DND-41 (cell line): ENCODE data around the gene CMSS1.

Experiments
- ATAC-seq: fragments of 200-7000 bp; cut with Tn5 transposase; 3 replicates; pipeline ENCODE4 v1.9.1; 2021; ENCODE audit warnings: low read depth; ENCODE audit not compliant: insufficient read depth
- DNase-seq: peaks from one replicate; pipeline ENCODE4 v3.0.0-alpha.2; 2020
- H2AFZ ChIP-seq: 2 replicates; pipeline ENCODE4 v1.6.0; 2012; ENCODE audit warnings: low read depth, low read length
- H3K27ac ChIP-seq: 2 replicates; pipeline ENCODE4 v1.5.1; 2012; ENCODE audit warnings: low read length, inconsistent platforms
- H3K27me3 ChIP-seq: fragments of 200-600 bp; sonication (generic); 2 replicates; pipeline ENCODE4 v1.6.0; 2012; ENCODE audit warnings: low read length, mild to moderate bottlenecking, inconsistent platforms; ENCODE audit not compliant: insufficient read depth, poor library complexity
- H3K36me3 ChIP-seq: 2 replicates; pipeline ENCODE4 v1.5.1; 2012; ENCODE audit warnings: low read length, inconsistent platforms; ENCODE audit not compliant: insufficient read depth
- H3K4me1 ChIP-seq: 2 replicates; pipeline ENCODE4 v1.5.1; 2012; ENCODE audit warnings: mild to moderate bottlenecking, low read length; ENCODE audit not compliant: insufficient read depth
- H3K4me2 ChIP-seq: 2 replicates; pipeline ENCODE4 v1.6.0; 2012; ENCODE audit warnings: mild to moderate bottlenecking, moderate library complexity, low read length, inconsistent platforms; ENCODE audit not compliant: insufficient read depth
- H3K4me3 ChIP-seq, 2 experiments: fragments of 200-600 bp in 1 of 2; shearing (Covaris generic) in 1 of 2; 2 replicates each; pipeline ENCODE4 v1.5.1; 2012 to 2016; ENCODE audit warnings: inconsistent platforms in 2 of 2, low read length in 2 of 2, mild to moderate bottlenecking in 2 of 2, low read depth in 1 of 2, moderate library complexity in 1 of 2
- H3K79me2 ChIP-seq: 2 replicates; pipeline ENCODE4 v1.6.0; 2012; ENCODE audit warnings: low read length, inconsistent platforms; ENCODE audit not compliant: insufficient read depth
- H3K9ac ChIP-seq: 2 replicates; pipeline ENCODE4 v1.6.0; 2012; ENCODE audit warnings: low read depth, mild to moderate bottlenecking, inconsistent platforms, low read length, moderate library complexity
- H3K9me3 ChIP-seq: 2 replicates; pipeline ENCODE4 v1.5.1; 2012; ENCODE audit warnings: low read length, moderate library complexity, mild to moderate bottlenecking, inconsistent platforms; ENCODE audit not compliant: insufficient read depth, severe bottlenecking
- H4K20me1 ChIP-seq: 2 replicates; pipeline ENCODE4 v1.6.0; 2012; ENCODE audit warnings: low read length; ENCODE audit not compliant: insufficient read depth
- CTCF ChIP-seq: IDR thresholded peaks from 2 replicates; pipeline ENCODE4 v1.5.1; 2012; ENCODE audit warnings: borderline replicate concordance, low read length, moderate library complexity, mild to moderate bottlenecking; ENCODE audit not compliant: poor library complexity, severe bottlenecking; ENCODE audit errors: extremely low read depth
- EZH2 ChIP-seq: IDR thresholded peaks from 3 replicates; pipeline ENCODE4 v1.6.1; 2012; ENCODE audit warnings: borderline replicate concordance, low read depth, mild to moderate bottlenecking, moderate library complexity, low read length, inconsistent platforms; ENCODE audit not compliant: severe bottlenecking

Gene CMSS1

GRCh38 chr3:99910752-99911290, 93.2 kb downstream of the CMSS1 start:
- Histone ChIP-seq H3K9me3 (no peaks in the 10 kb centered on the region), H3K79me2 (no peaks in the 10 kb centered on the region), H2AFZ (no peak overlapping the region), H4K20me1 (no peaks in the 10 kb centered on the region), H3K4me1 (no peaks in the 10 kb centered on the region), H3K9ac (no peak overlapping the region), H3K27ac (no peak overlapping the region), H3K27me3 (no peaks in the 10 kb centered on the region), H3K36me3 (no peaks in the 10 kb centered on the region), H3K4me2 (no peak overlapping the region), H3K4me3 (no peak overlapping the region)
- TF ChIP-seq CTCF (no peak), EZH2 (no peak)
- ATAC-seq (no peak), DNase-seq (no peak)

GRCh38 chr3:99911433-99911832, 93.8 kb downstream of the CMSS1 start:
- DNase-seq (no peak), ATAC-seq (no peak)
- Histone ChIP-seq H3K27me3 (no peaks in the 10 kb centered on the region), H4K20me1 (no peaks in the 10 kb centered on the region), H3K9me3 (no peaks in the 10 kb centered on the region), H3K4me3 (no peak overlapping the region), H3K79me2 (no peaks in the 10 kb centered on the region), H3K4me1 (no peaks in the 10 kb centered on the region), H2AFZ (no peak overlapping the region), H3K4me2 (no peak overlapping the region), H3K27ac (no peak overlapping the region), H3K9ac (no peak overlapping the region), H3K36me3 (no peaks in the 10 kb centered on the region)
- TF ChIP-seq EZH2 (no peak), CTCF (no peak)

GRCh38 chr3:99915906-99916432, 98.3 kb downstream of the CMSS1 start:
- no peak overlapping the region for H3K27ac ChIP-seq
- no peak overlapping the region for H2AFZ ChIP-seq
- no peaks in the 10 kb centered on the region for H3K4me1 ChIP-seq
- no peaks in the 10 kb centered on the region for H3K9me3 ChIP-seq
- H3K4me3 ChIP-seq = no peak overlapping the region
- H4K20me1 ChIP-seq = no peaks in the 10 kb centered on the region
- H3K9ac ChIP-seq = no peak overlapping the region
- DNase-seq = no peak
- no peaks in the 10 kb centered on the region for H3K27me3 ChIP-seq
- H3K36me3 ChIP-seq = no peaks in the 10 kb centered on the region
- ATAC-seq = no peak
- H3K4me2 ChIP-seq = no peak overlapping the region
- no peaks in the 10 kb centered on the region for H3K79me2 ChIP-seq
- no peak for TF ChIP-seq CTCF

- no peaks in the 10 kb centered on the region for H4K20me1 ChIP-seq
- no peak overlapping the region for H3K9ac ChIP-seq
- H3K36me3 ChIP-seq = no peaks in the 10 kb centered on the region
- no peak overlapping the region for H3K4me2 ChIP-seq
- TF ChIP-seq CTCF = no peak
- no peak for TF ChIP-seq EZH2
- no peaks in the 10 kb centered on the region for H3K4me1 ChIP-seq
- ATAC-seq = no peak
- no peak for DNase-seq
- H3K4me3 ChIP-seq = no peak overlapping the region
- no peaks in the 10 kb centered on the region for H3K9me3 ChIP-seq
- no peak overlapping the region for H2AFZ ChIP-seq
- H3K27me3 ChIP-seq = no peaks in the 10 kb centered on the region
- no peaks in the 10 kb centered on the region for H3K79me2 ChIP-seq
- H3K27ac ChIP-seq = no peak overlapping the region
Measured at GRCh38 chr3:99918715-99919114, 101.1 kb downstream of the CMSS1 start.
